Measurements from ENCODE around the gene EXOC2. TPM values are rescaled to one million over a fixed set of nuclear protein-coding genes. Genes with fewer than 3 reads are reported as not detected.

The EXOC2 gene
- total RNA-seq, 2 experiments from 2014 or later: 22.5 to 24.8 TPM

- CTCF ChIA-PET (ENCODE audit: unreplicated experiment): no interaction called here
- Histone ChIP-seq H3K36me3 (ENCODE audit: insufficient read depth, low read length) (no peaks in the 10 kb centered on the region), H3K4me1 (ENCODE audit: insufficient read depth, low read length, poor library complexity, severe bottlenecking) (peaks cover 4% of the 10 kb centered on the region), H2AFZ (ENCODE audit: low read length) (no peak overlapping the region), H3K9me2 (ENCODE audit: insufficient read depth, low read length) (no peaks in the 10 kb centered on the region), H3K9me3 (ENCODE audit: low read length) (no peaks in the 10 kb centered on the region), H3K4me2 (ENCODE audit: low read length) (peak overlapping the region; percentile 47; the same call in 1 of the 2 replicates), H3K79me2 (ENCODE audit: insufficient read depth, low read depth, low read length) (no peaks in the 10 kb centered on the region), H3K27ac (ENCODE audit: low read depth, low read length, poor library complexity, severe bottlenecking) (no peak overlapping the region), H4K20me1 (ENCODE audit: insufficient read depth, low read length) (no peaks in the 10 kb centered on the region), H3K4me3 (ENCODE audit: low read depth, low read length, poor library complexity, severe bottlenecking) (no peak overlapping the region)
- no peak for TF ChIP-seq EZH2phosphoT487 (IDR thresholded peaks at IDR 0.05; ENCODE audit: borderline replicate concordance, low read depth, low read length)
- TF ChIP-seq CTCF (conservative IDR thresholded peaks at IDR 0.05; ENCODE audit: low read length): no peak
- intact Hi-C loops (cut with micrococcal nuclease; ENCODE audit: unreplicated experiment): no loop called here
- POLR2A ChIA-PET: no interaction called here
- DNase-seq (ENCODE audit: low spot score): no peak
- BruUV-seq (replicated peaks): no TSS peak
Measured at GRCh38 chr6:501891-502601, 190.9 kb downstream of the EXOC2 start.

- H3K9me2 ChIP-seq (ENCODE audit: insufficient read depth, low read length): no peaks in the 10 kb centered on the region
- no peak for TF ChIP-seq CTCF (conservative IDR thresholded peaks at IDR 0.05; ENCODE audit: low read length)
- no peak for TF ChIP-seq EZH2phosphoT487 (IDR thresholded peaks at IDR 0.05; ENCODE audit: borderline replicate concordance, low read depth, low read length)
- H3K27ac ChIP-seq (ENCODE audit: low read depth, low read length, poor library complexity, severe bottlenecking): no peak overlapping the region
- no peak overlapping the region for H3K4me2 ChIP-seq (ENCODE audit: low read length)
- DNase-seq (ENCODE audit: low spot score): no peak
- H3K9me3 ChIP-seq (ENCODE audit: low read length): no peaks in the 10 kb centered on the region
- H3K4me3 ChIP-seq (ENCODE audit: low read depth, low read length, poor library complexity, severe bottlenecking): no peak overlapping the region
- H4K20me1 ChIP-seq (ENCODE audit: insufficient read depth, low read length): no peaks in the 10 kb centered on the region
- intact Hi-C loops (cut with micrococcal nuclease; ENCODE audit: unreplicated experiment): no loop called here
- ChIA-PET CTCF (ENCODE audit: unreplicated experiment) (no interaction called here), POLR2A (interaction anchor here (1.3 to 1.4 kb wide), 2 partner anchors 10 to 33 kb away, joined by 4 to 5 read pairs; no protein-coding TSS in a partner anchor)
- H3K36me3 ChIP-seq (ENCODE audit: insufficient read depth, low read length): 0 out of 2 replicates have a peak, but pooled peaks cover 2% of the 10 kb centered on the region
- BruUV-seq (replicated peaks): no TSS peak
- no peak overlapping the region for H2AFZ ChIP-seq (ENCODE audit: low read length)
- H3K4me1 ChIP-seq (ENCODE audit: insufficient read depth, low read length, poor library complexity, severe bottlenecking): peaks cover 4% of the 10 kb centered on the region
- H3K79me2 ChIP-seq (ENCODE audit: insufficient read depth, low read depth, low read length): no peaks in the 10 kb centered on the region
Measured at GRCh38 chr6:499617-500016, 193.3 kb downstream of the EXOC2 start.

- no peak overlapping the region for H3K27ac ChIP-seq (ENCODE audit: low read depth, low read length, poor library complexity, severe bottlenecking)
- H3K36me3 ChIP-seq (ENCODE audit: insufficient read depth, low read length): 0 out of 2 replicates have a peak, but pooled peaks cover 2% of the 10 kb centered on the region
- H2AFZ ChIP-seq (ENCODE audit: low read length): no peak overlapping the region
- H3K79me2 ChIP-seq (ENCODE audit: insufficient read depth, low read depth, low read length): no peaks in the 10 kb centered on the region
- no peak overlapping the region for H3K4me2 ChIP-seq (ENCODE audit: low read length)
- DNase-seq (ENCODE audit: low spot score): peak; percentile 18
- no peaks in the 10 kb centered on the region for H4K20me1 ChIP-seq (ENCODE audit: insufficient read depth, low read length)
- BruUV-seq (replicated peaks): no TSS peak
- intact Hi-C loops (cut with micrococcal nuclease; ENCODE audit: unreplicated experiment): no loop called here
- POLR2A ChIA-PET: interaction anchor here (1.3 to 1.4 kb wide), 2 partner anchors 10 to 34 kb away, joined by 4 to 5 read pairs; no protein-coding TSS in a partner anchor
- no peaks in the 10 kb centered on the region for H3K9me2 ChIP-seq (ENCODE audit: insufficient read depth, low read length)
- CTCF ChIA-PET (ENCODE audit: unreplicated experiment): no interaction called here
- H3K9me3 ChIP-seq (ENCODE audit: low read length): no peaks in the 10 kb centered on the region
- H3K4me3 ChIP-seq (ENCODE audit: low read depth, low read length, poor library complexity, severe bottlenecking): no peak overlapping the region
- no peak for TF ChIP-seq EZH2phosphoT487 (IDR thresholded peaks at IDR 0.05; ENCODE audit: borderline replicate concordance, low read depth, low read length)
- TF ChIP-seq CTCF (conservative IDR thresholded peaks at IDR 0.05; ENCODE audit: low read length): no peak
- peaks cover 4% of the 10 kb centered on the region for H3K4me1 ChIP-seq (ENCODE audit: insufficient read depth, low read length, poor library complexity, severe bottlenecking)
Measured at GRCh38 chr6:498795-499231, 194.1 kb downstream of the EXOC2 start.

Measured in OCI-LY7 (cell line).